ENCODE measurements around the gene PRPF6.

PRPF6 gene

DNA sequence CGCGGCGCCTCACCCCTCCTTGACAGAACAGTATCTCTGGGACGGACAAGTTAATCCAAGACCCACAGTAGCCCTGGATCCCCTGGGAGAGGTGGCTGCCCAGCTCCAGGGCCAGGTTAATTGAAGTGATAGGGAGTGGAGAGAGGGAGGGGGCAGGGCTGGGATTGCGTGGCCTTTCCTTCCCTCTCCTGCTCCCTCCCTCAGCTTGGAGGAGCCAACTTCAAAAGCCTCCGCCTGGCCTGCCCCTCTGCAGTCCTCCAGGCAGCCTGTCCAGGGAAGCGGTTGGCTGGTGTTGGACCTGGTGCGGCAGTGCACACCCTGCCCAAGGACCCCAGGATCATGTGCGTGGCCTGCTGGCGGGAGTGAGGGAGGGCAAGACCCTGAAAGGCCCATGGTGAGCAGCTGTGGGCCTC lies 55.0 kb downstream of the PRPF6 start, which contains the start of gene C20orf204:
TSS of gene C20orf204 (plus strand) at position 250 of the 413 bp plus-strand sequence. CDS start at position 392, 142 bp downstream.
- no peak for DNase-seq (ENCODE audit: low read depth)

DNA sequence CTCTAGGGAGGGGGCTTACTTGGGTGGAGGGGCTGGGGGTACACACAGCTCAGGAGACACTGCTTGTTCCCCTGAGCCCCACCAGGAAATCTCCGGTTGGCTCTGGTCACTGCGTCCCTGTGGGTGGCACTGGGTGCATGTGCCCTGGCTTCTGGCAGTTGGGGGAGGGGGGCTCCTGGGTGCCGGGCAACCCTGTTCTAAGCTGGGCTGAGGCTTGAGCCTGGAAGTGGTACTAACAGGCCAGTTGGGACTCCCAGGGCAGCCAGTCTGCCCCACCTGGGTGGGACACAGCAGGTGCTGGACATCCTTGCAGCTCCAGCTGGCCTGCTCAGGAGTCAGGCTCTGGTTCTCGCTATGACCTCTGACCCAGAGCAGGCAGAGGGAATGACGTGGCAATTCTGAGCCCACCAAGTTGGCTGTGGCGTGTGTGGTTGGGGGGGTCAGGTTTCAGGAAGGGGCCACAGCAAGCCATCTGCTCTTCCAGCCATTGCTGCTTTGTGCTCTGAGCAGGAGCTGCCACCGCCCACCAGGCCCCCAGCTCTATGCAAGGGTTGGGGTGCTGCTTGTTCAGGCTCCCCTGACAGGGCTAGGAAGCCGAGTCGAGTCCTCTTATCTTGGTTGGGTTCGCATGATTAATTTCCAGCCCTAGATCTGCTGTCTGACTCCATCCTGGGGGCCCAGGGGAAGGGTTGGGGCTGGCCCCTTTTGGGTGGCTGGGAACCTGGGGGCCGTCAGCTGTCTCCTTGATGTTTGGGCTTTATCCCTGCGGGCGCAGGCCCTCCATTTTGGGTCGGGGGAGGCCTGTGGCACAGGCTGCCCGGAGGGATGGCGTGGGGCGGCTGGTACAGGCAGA lies 55.6 kb downstream of the PRPF6 start:
- no peak for DNase-seq (ENCODE audit: low read depth)

DNA sequence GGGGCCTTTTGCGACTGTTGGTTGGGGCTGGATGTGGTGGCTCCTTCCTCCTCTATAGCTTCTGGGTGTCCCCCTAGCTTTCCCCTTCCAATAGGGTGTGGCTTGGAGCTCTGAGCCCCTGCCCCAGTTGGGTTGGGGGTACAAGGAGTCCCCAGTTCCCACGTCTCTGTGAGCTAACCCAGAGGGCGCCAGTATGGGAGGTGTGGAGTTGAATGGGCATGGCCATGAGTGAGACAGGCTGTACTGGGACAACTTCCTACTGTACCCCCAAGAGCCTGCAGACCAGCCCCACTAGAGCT lies 56.2 kb downstream of the PRPF6 start:
- no peak for DNase-seq (ENCODE audit: low read depth)

DNA sequence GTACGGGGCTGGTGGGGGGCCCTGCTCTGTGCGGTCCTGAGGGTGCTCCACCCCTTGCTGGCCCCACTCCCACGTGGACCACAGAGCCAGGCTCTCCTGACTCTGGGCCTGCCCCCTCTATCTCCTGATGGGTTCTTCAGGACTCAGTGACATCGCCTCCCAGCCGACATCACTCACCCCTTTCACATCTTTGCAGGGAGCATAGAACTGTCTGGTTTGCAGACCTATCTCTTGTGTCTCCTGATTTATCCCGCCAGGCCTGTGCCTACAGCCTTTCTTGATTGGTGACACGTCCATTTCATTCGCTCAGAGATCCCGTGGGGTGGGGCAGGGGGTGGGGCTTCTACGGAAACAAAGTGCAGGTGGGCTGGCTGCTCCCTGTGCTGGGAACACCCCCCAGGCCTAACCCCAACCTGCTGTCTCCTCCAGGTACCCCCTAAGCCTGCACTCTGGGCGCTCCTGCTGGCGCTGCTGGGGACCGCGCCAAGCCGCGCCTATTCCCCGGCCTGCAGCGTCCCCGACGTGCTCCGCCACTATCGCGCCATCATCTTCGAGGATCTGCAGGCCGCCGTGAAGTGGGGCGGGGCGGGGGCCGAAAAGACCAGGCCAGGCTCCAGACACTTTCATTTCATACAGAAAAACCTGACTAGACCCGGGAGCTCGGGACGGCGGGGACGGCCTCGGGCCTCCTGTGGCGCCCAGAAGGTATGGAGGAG lies 56.7 kb downstream of the PRPF6 start:
- DNase-seq (ENCODE audit: low read depth) = no peak

DNA sequence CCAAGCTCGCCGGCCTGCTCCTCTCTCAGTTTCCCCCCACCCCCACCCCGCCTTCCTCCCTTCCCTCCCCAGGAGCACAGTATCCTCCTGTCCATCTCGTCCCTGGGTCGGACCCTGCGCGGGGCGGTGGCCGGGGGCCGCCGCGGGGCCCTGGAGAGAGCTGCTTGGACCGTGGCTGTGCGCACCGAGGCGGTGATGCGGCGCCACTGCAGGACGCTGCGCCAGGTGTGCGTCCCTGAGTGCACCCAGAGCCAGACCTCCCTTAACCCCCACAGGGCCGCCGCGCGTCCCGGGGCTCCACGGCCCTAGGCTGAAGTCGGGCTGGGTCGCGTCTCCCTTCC lies 57.3 kb downstream of the PRPF6 start:
- no peak for DNase-seq (ENCODE audit: low read depth)

DNA sequence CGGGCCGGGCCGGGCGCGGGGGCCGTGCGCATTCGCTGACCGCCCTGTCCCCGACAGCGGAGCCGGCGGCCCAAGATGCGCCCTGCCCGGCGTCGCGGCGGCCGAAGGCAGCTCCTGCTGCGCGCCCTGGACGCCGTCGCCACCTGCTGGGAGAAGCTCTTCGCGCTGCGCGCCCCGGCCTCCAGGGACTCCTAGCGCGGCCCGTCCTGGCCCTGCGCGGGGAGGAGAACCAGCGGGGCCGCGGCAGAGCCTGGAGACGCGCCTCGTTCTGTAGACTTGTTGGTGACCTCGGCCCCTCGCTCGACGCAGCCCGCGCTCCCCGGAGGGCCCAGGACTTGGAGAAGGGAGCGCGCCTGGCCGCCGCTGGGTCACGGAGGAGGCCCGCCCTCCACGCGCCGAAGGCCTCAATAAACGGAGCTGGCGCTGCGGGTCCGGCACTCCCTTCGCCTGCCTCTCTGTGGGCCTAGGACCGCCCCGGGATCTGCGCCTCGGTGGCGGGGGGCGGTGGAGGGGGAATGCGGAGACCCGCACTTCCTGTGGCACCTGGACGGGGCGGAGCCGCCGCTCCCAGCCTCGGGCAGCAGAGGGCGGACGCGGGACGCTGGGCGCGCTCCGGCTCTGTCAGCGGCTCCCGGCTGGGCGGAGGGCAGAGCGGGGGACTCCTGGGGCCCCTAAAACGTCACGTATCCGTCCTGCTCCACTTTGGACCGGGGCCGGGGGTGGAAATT lies 57.8 kb downstream of the PRPF6 start:
- no peak for DNase-seq (ENCODE audit: low read depth)

DNA sequence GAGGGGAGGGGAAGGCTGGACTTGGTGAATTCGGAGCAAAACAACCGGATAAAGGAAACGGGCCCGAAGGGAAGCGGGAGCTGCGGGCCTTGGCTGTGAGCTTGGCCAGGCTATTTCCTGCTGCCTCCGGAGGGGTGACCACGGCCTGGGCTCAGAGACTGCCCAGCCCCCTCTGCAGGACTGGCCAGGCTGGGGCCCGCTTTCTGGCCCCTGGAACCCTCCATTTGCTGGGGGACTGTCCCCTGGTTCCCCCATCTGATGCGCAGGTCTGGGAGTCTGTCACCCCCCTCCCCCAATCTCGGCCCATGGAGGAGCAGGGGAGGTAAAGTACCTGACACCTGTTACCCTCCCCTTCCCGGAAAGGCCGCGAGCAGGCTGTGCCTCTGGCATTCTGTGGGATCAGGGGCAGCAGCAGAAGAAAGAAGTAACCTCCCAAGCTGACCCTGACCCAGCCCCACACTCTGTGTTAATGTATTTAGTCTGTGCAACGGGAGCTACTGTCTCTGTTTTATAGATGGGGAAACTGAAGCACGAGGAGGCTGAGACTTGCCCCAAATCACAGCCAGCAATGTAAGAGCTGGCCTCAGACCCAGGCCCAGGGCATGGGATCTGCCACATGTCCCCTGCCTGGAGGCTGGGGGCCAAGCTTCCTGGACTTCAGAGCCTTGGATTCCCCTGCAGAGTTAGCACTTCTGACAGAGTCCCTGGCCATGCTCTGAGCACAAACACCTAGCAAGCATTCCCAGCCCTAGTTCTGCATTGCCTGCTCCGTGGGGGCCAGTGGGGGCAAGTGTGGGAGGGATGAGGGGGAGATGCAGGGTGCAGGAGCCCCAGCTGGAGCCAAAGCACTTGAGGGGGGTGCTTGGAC lies 58.6 kb downstream of the PRPF6 start:
- no peak for DNase-seq (ENCODE audit: low read depth)

DNA sequence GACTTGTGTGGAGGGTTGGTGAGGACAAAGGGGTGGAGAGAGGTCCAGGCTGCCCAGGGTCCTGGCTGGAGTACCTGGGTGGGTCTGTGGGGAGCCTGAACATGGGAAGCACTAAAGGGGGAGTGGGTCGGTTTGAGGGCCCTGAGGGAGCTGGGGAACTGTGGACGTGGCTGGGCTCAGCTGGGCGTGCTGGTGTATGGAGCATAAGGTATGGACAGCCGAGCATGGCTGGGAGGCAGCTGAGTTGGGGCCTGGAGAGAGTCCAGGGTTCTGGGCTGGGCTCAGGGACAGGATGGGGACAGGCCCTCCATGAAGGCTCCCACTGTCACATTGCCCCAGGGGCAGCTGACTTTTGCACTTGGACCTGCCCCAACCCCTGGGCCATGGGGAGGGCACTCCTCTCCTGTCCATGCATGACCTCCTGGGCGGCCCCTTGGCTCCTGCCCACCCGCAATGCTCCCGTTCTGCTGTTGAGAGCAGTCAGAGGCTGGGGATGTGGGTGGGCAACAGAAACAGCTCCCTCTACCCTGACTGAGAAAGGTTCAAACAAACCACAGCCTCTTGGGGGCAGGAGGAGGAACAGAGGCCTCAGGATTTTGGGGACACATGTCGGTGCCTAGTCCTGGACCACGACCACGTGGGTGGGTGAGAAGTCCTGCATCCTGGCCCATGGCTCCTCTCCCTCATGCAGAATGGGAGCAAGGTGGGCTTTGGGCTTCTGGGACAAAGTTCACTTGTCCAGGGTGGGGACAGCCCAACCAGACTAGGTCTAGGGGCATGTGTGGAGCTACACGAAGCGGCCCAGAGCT lies 59.5 kb downstream of the PRPF6 start:
- DNase-seq (ENCODE audit: low read depth) = no peak

DNA sequence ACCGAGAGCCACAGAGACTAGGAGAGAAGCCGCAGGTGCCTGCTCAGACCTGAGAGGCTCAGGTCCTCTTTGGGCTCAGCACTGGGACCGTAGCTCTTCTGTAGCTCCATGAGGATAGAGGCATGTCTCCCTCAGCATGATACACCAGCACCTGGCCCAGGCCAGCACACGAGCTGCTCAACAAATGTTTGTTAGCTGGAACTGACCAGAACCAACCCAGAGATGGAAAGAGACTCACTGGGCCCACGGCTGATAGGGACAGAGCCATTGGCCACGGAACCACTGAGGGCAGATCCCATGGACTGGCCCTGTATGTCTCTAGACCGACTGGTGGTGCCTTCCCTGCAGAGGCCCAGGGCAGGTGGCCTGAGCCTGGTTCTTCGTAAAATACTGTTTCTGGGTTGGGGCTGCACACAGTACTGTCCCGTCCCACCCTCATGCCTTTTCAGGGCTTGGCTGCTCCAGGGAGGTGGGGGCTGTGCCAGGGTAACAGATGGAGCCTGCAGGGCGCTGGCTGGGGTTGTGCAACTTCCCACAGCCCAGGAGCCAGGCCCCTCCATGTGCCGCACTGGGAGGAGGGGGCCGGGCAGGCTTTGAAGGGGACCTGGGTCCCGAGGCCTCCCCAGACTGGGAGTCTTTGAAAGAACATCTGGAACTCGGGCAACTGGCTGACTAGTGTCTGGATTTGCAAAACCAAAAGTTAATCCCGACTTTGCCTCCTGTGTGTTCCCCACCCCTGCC lies 60.3 kb downstream of the PRPF6 start:
- no peak for DNase-seq (ENCODE audit: low read depth)

DNA sequence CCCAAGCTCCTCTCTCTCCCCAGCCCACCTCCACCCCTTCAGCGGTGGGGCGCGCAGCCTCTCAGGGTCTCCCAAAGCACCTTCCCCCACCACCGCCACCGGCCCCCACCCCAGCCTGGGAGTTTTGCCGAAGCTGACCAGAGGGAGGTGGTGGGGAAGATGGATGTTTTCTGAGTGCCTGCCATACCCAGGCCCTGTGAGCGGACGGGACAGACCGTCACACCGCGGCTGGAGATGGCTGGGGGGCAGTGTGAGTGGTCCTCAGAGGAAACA lies 60.8 kb downstream of the PRPF6 start:
- no peak for DNase-seq (ENCODE audit: low read depth)

DNA sequence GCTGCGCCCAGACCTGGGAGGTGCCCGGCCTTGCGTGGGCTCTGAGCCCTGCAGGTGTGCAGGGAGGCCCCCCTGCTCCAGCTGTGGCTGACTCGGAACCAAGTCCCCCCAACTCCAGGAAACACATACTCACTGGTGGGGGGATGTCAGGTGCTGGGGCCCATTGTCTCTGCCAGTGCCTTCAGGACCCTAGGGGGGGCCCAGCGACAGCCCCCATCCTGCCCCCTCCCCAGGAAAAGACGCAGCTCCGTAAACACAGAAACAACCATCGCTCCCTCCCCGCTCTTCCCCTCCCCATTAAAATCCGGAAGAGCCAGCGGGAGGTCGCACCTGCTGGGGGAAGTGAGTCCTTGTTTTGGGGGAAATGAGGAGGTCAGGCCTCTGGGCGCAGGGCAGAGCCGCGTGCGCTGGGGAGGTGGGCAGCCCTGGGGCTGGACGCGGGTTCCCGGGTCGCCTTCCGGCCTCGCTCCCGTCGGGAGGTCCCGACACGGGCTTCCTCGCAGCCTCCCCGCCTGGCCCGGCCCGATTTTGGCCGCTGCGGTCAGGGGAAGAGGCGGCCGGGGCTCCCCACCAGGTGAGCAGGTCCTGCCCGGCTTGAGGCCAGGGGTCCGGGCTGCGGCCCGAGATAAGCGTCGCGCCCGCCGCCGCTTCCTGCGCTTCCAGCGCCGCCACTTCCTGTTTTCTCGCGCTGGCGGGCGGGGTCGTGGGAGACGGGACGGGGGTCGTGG lies 61.3 kb downstream of the PRPF6 start:
- no peak for DNase-seq (ENCODE audit: low read depth)

DNA sequence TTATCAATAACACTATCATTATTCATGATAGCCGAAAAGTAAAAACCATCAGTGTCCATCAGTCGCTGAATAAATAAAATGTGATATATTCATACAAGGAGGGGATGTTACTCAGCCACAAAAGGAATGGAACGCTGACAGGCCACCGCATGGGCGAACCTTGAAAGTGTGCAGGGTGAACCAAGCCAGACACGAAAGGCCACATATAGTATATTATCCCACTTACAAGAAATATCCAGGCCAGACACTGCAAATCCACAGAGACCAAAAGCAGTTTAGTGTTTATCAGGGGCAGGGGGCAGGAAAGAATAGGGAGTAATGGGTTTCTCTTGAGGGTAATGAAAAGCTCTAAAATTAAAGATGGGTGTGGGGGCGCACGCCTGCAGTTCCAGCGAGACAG lies 62.8 kb downstream of the PRPF6 start:
- DNase-seq (ENCODE audit: low read depth) = no peak

DNA sequence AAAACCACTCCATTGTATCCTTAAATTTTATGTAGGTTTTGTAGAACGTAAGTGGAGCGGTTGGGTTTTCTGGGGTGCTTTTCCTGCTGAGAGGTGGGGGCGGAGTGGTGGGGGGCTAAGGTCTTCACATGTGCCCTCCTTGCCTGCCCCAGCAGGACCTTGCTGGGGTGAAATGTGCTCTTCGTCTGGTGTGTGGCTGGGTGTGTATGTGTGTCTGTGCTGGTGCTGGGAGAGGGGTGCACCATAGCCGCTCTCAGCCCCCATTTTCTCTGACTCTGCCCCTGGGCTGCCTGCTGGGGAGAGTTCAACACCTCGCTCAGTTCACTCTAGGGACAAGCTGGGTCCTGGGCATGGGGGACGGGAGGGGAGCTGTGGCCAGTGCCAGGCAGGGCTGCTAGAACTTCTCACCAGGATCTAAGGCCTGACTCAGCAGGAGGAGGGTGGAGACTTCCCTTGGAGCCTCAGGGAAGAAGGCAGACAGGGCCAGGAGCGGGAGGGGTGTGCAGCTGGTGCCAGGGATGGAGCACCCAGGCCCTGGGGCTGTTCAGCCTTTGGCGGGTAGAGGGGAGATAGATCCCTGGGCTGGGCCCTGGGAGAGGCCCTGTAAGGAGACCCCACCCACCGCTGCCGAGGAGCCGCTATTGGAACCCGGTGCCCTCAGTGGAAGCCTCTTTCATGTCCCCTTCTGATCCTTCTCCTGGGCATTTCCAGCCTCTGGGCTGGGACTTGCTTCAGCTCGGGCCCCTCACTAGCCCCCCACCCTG lies 63.7 kb downstream of the PRPF6 start:
- no peak for DNase-seq (ENCODE audit: low read depth)

DNA sequence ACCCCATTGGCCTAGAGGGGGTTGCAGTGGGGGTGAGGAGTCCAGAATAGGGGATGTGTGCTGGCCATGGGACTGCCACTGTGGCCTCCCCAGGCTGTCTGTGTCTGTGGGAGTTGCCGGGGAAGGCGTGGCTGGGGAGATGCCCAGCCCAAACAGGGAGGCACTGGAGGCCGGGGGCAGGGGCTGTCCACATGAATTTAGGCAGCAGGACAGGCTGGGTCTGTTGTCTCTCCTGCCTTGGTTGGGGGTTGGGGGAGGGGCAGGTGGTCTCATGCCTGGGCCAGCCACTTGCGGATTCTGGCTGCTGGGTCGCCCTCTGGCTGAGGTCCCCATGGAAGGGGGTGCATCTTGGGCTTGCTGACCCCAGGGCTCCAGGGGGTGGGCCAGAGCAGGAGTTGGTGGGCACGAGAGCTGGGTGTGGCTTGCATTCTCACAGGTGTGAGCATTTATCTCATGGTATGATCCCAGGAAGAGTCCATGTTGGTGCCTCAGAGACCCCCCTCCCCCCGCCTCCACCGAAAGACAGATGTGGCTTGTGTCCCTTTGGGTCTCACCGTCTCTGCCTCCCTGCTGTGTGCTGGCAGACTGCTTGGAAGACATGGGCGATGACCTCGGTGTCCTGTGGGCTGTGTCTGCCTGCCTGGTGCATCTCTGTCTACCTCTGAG lies 64.5 kb downstream of the PRPF6 start:
- no peak for DNase-seq (ENCODE audit: low read depth)

DNA sequence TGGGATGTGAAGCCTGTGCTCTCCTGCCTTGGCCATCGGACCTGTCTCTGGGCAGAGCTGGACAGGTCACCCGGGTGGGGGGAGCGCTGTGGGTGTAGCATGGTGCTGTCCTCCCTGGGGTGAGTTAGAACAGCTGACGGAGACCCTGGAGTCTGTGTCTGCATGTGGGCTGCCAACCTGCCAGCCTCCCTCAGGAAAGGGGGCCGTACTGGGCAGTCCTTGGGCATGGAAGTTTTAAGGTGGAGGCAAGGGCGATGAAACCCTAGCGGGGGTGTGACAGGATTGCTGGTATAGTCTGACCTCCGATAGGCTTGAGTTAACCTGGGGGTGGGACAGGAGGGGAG lies 66.1 kb downstream of the PRPF6 start:
- no peak for DNase-seq (ENCODE audit: low read depth)

DNA sequence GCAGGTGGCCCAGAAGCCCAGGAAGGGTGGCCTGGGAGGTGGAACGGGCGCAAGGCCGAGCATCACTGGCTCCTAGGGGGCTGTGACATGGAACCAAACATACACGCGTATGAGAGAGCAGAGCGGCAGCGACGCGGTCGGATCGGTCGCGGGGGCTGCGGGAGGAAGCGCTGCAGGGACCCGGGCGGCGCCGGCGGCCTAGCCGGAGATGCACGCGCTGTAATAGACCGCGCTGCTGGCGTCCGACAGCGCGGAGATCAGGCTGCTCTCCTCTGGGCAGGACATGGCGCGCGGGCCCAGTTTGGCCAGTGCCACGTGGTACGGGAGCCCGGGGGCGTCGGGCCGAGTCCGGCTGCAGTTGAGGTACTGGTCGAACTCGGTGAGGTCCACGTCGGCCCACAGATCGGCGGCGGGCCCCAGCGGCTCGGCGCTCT lies 67.1 kb downstream of the PRPF6 start:
- no peak for DNase-seq (ENCODE audit: low read depth)

DNA sequence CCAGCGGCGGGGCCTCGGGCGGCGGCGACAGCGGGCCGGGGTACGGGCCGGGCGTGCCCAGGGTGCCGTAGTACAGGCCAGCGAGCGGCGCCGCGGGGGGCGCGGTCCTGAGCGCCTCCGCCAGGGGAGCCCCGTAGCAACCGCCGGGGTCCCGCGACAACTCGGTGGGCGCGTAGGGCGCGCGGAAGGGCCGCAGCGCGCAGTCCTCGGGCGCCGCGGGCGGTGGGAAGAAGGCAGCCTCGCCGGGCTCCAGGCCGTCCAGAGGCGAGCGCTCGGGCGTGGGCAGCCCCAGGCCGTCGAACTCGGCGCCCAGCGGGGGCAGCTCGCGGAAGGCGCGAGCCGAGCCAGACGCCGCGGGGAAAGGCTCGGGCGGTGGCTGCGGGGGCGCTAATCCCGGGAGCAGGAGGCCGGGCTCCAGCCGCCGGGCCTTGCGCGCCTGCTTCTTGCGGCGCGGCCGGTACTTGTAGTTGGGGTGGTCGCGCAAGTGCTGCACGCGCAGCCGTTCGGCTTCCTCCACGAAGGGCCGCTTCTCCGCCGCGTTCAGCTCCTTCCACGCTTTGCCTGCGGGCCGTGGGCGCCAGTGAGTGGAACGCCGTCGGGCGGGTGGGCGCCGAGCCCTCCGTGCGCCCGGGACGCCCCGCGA lies 67.6 kb downstream of the PRPF6 start:
- no peak for DNase-seq (ENCODE audit: low read depth)

Measured in HS-5 (cell line).